DMS 273 (cell line): ENCODE results near the gene FOXP1.
A peak's percentile ranks its signal among the peaks of the same experiment; 100 is the strongest.

Source experiments
- DNase-seq: peaks from one replicate; lab custom pipeline; 2025; ENCODE audit not compliant: unreplicated experiment; lab: John Stamatoyannopoulos, UW

FOXP1 gene

DNA sequence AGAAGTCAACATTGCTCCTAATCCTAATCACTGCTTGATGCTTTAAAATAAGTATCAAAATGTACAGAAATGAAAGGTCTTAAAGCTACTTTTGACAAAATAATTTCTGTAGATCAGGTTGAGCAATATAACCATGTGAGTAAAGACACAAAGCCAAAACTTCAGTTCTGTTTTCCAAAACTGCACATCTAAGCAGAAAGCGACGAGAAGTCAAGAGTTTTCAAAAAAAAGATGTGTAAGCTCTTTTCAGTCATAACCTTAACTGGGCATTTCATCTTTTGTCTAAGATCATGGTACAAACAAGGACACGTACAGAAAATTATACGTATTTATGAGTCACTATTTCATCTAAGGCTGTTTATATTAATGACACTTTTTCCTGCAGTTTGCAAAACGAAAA is 608.8 kb downstream of the FOXP1 start:
- no peak for DNase-seq

DNA sequence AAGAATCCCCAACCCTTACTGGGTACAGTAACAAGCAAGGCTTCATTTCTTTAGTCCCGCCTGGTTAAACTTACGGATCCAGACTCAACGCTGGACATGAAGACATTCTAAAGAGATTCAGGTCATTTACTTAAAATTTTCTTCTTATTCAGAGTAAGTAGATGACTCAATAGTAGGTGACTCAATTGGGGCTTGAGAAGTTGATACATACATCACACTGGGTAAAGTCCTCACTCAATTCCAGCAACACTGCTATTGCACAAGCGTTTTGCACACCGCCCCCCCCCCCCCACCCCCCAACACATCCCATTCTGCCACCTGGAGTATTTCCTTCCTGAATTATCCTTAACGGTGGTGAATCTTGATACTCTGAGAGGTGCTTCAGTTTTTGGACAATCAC is 610.0 kb downstream of the FOXP1 start:
- DNase-seq = no peak

DNA sequence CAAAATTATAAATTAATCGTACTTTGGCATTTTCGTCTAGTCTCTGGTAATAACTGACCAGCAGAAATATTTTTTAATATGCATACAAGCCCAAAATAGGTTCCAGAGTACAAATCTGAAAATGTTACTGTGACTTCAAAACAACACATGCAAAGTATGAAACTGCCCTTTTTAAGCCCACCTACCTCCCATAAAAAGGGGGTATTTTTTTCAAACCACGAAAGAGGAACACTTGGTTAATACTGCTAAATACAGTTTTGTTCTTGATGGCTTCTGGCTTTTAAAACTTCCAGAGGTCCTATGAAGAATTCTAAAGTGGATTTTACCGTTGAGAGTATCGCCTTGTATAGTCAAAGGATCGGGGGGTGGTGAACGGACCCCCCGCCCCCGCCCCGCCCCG is 610.7 kb downstream of the FOXP1 start:
- no peak for DNase-seq

DNA sequence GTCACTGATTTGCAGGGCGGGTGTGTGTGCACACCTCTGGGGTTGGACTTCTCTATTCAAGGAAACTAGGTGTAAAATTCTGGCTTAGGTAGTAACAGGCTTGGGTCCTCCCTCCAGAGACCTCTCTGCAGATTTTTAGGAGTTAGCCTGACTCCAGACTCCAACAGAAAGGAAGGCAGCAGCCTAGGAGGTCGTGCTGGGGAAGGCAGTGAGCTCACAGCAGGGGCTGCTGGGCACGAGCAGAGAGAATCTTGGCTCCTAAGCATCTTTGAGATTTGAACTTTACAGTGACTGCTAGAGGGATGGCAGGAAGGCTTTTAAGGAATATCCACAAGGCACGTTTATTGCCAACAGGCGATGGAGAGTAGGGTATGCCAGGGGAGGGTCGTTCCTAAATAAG is 612.6 kb downstream of the FOXP1 start:
- no peak for DNase-seq

DNA sequence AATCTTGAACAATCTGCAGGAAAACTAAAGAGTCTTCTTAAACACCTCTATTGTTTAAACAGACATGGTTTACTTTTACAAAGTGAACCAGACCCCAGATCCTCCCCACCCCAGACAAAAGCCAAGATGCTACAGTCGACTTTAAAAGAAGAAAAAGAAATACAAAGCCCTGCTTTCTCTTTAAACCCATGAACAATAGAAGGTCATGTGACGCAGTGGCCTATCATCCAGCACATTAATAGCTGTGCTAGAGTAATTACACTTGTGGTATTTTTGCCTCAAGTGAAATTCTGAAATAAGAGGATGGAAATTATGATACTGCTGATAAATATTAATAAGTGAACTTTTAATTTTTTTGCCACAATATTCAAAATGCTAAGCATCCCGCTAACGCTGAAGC is 613.4 kb downstream of the FOXP1 start:
- DNase-seq = no peak

DNA sequence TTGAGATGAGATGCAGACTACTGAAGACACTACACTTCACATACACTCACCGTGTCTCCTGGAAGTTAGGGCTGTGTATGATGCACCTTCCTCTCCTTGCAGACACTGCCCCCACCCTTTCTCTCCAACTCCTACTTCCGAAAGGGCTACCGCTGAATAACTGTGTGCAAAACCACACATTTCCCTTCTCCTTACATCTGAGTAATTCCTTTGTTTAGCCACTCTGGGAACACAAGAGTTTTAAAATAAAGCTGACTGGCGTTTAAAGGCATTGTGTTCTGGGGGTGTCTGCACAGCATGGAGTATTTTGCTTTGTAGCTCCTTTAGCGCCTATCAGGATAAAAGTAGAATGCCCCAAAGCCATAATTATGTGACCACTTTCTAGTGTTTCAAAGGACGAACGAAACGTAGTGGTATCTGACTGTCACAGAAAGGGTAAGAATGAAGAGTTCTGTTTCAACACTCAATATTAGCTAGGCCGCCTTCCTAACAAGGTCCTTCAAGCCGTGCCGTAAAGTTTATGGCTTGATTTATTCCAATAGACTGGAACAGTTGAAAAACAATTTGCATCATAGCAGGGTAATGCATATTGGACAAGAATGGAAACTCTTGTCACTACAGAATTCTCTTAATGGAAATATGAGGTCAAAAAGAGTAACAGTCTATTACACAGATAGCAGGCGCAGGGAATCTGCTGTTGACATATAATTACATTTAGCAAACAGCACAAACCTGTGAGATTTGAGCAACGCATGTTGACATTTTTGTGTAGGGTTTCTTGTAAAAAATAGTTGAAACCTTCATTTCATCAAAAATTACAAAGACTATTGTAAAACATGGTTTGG is 619.9 kb downstream of the FOXP1 start:
- DNase-seq = no peak

DNA sequence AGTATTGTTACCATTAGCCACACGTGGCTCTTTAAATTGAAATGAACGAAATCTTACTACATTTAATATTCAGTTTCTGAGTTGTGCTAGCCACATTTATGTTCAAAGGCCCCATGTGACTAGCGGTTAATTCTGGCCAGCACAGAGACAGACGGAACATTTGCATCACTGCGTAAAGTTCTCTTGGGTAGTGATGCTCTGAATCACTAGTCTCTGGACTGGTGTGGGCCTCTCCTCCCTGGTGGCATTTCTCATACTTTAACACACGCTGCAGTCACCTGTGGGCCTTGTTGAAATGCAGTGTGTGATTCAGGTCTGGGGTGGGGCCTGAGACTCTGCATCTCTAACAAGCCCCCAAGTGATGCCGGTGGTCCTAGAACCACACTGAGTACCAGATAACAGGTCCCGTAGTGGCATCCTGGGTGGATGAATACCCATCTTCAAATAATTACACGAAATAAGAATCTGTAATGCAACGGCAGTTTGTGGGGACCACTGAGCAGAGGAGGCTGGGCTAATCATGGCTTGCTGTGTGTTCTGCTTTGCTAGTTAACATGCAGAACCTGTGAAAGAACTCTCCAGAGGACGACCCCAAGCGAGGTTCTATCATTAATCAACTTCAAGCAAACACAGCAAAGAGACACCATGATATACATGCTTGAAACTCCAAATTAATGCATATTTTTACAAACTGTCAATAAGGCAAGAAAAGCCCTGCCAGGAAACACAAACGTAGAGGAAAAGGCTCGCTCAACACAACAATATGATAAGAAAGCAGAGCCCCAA is 623.8 kb downstream of the FOXP1 start:
- no peak for DNase-seq

DNA sequence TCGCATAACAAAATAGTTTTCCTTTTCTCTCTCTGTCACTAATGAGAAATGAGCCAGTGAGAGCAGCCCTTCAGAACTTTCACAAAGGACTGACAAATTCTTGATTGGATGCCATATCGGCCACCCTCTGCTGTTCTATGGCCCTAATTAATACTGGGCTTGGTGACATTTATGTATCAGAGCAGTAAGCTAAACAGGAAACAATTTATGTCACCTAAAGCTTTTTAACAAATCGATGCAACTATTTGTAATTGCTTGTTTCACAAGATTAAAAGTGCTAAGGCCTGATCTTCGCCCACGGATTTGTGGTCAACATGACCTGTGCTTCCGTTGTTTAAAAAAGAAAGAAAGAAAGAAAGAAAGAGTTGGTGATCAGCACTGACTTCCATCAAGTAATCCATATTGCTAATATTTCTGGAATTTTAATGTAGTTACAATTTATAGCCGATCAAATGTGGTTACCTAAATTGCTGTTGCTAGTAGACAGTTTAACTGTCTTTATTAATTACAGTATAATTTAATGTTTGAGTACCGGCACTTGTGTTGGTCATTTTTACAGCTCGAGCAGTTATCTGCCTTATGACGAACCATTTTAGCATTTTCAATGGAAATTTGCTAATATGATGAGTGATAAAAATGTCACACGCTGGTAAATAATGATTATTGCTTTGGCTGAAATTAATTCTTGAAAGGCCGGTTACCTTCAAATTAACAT is 631.3 kb downstream of the FOXP1 start:
- no peak for DNase-seq

DNA sequence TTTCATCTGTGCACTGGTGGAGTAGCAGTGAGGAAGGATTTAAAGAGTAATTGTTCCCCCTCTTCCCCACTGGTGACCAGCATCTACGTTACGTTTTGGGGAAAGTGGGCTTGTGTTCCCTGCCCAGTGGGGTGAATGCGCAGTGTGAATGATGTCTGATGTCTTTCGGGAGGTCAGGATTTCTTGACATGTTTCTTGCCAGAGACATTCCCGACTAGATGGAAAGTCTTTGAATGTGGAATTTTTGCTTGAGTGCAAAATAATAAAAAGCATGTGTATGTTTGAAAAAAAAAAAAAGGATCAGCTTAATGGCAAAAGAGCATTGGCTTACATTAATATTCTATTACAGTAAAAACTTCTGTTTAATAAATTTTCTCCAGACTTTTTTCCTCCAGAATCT is 632.2 kb downstream of the FOXP1 start:
- no peak for DNase-seq

DNA sequence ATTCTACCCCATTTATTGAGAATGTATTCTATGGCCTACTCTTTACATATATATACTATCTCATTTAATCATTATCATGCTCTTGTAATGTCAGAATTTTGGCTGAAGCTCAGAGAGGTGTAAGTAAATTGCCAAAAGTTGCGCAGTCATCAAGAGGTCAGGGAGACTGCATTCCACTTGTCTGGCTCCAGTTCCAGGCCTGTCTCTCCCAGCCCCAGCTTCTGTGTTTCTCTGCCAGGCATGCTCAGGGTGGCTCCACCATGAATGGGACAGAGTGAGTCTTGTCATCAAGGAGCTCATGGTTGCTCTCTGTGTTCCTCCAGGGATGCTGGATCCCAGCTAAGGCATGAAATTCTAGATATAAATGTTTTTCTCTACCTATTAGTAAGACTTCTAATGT is 635.9 kb downstream of the FOXP1 start:
- DNase-seq = no peak

DNA sequence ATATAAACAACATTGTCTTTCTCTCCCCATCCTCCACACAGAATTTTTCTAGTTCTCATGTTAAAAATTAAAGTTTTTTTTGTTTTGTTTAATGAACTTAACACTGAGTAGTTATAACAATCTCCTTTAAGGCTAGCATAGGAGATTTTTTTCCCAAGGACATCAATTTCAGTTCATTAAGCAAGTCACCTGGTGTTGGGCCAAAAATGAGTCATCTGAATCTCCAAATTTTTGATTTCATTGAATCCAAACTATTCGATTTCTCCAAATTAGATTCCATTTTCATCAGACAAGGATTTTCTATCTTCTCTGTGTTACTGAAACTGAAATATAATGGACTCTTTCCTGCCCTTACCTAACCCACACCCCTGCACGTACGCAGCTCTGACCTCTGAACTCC is 639.6 kb downstream of the FOXP1 start:
- DNase-seq = no peak

DNA sequence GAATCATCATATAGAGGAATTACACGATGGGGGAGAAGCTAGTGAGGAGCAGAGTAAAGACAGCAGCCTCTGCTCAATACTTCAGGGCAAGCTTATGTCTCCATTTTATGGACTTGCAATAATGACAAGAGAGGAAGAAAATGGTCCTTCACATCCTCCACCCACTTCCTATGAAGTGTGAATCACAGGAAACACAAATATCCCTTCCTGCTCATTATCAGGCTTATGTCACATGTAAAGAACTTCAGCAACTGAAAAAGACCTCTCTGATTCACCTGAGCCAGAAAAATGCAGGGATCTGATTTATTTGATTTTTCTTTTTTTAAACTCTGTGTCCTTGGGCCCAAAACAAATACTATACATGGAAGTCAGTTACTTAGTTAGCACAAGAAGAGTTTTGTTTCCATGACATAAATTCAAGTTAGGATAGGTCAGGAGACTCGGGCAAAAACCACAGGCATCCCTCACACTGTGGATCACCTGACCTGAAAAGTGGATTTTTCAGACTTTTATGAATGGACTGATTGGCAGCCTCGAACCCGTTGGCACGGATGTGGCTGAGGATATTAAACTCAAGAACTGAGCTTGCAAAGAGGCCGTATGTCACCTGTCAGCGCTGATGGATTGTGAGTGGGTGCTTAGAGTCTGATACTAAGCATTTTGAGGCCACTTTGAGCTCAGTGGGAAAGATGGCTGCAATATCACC is 650.3 kb downstream of the FOXP1 start:
- DNase-seq = no peak

DNA sequence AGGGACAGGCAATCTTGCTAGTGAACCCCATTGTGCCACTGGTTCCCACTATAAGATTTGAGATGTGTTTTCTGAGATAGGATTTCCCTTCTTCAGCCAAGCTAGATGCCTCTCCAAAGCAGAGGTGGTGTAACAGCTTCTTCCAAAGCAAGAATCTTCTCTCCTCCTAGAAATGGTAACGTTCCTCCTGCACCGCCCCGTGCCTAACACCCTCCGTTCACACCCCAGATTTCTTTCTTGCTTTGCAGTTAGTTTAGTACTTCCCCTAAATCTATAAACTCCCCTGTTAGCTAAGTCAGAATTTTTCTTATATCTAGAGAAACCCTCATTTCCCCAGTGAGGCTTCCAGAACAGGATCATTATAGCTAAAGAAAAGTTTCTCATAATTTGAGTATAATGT is 653.5 kb downstream of the FOXP1 start:
- DNase-seq = no peak

DNA sequence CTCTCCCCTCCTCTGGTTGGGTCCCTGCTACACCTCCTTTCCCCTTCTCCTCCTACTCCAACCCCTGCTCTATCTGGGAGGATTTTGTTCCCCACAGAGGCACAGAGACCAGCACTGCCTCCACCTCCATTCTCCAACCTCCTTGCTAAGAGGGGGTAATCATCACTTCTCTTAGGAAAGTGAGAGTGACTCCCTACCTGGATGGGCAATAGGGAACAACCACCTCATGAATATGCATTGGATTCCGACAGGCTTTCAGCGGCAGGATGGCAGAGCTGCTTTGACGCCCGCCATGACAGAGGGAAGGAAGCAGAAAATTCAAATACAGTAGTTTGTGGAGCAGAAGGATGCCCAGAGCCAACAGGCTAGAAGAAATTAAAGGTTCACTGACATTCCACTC is 656.3 kb downstream of the FOXP1 start:
- no peak for DNase-seq

DNA sequence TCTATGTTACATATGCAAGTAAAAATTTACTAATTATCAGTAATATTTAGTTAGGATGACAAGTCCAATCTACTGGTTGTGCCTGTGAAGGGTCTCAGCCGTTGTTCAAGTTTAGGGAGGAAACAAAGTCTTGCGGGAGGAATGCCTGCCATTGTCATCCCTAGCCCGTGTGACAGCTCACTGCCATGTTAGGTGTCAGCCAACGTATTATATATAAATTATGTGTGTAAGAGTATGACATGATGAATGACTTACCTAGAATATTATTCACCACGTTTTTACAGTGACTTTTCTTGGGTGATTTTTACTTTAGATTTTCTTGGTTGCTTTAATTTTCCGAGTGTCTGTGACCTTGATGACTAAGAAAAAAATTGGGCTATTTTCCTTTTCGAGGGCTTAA is 656.7 kb downstream of the FOXP1 start:
- no peak for DNase-seq

DNA sequence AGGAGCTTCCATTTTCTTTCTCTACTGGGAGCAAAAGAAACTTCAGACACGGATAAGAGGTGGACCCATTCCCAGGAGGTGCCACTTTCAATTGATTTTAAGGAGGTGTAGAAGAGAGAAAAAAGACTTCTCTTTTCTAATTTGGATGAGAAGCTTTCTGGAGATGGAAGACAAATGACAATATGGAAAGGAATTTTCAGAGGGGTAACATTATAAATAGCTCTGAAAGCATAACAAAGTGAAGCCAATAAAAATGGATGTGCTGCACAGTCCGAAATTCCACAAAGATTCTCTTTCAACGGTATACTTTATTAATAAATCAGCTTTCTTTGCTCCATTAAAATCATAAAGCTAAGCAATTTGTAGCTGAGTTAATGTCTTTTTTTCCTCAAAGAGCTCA is 663.9 kb downstream of the FOXP1 start:
- DNase-seq = no peak

DNA sequence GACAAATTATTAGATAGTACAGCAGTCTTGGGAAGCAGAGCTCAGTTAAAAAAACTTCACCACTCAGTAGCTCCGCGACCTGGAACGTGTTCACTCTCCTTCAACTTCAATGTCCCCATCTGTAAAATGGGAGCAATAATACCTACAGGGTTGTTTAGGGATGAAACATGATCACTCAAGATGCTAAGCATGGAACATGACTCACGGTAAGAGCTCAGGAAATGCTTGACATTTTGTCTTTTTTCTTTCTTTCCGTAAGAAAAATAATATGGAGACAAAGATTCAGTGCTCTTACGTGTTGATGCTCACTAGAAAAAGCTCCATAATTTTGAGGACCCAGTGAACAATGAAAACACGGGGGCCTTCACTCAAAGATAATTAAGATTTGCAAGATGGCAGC is 664.4 kb downstream of the FOXP1 start:
- no peak for DNase-seq

DNA sequence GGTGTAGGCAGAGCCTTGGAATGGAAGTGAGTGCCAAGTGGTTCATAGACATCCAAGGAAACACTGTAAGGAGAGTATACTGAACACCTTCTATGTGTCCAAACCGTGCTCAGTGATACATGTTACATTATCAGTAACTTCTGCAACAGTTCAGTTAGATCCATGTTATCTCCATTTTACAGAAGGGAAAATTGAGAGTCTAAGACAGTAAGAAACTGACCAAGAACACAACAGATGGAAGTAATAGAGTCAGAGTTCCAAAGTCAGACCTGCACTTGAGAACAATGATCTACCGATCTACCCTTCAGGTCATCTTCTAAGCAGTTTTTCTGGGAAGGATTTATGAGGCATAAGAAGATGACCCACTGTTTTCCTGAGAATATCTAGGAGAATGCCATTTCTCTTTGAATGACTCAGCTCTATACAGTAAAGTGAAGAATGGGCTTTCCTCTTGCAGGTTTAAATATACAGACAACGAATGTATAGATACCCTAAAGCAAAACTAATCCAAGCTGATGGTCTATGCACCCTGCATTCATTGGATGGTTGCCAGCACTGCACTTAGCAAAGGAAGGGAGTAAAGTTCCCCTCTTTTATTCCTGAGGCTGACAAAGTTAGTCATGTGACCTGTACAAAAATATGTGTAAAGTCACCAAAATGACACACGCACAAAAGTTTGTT is 667.0 kb downstream of the FOXP1 start:
- DNase-seq = peak; percentile 0

DNA sequence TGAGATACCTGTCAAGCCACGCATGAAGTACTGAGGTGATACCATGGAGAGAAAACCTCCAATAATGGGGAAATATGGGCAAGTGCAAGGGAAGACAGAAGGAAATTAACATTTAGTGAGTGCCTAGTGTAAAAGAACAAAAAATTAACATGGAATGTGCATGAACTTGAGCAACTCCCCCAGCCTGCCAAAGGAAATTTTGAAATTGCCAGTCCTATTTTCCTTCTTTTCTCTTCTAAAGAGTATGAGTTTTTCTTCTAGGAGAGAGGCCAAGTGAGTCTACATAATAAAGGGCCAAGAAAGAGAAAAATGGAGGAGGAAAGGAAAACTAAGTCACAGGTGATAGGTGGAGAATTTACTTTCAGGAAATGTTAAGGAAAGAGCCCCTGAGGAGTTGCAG is 668.7 kb downstream of the FOXP1 start:
- no peak for DNase-seq

DNA sequence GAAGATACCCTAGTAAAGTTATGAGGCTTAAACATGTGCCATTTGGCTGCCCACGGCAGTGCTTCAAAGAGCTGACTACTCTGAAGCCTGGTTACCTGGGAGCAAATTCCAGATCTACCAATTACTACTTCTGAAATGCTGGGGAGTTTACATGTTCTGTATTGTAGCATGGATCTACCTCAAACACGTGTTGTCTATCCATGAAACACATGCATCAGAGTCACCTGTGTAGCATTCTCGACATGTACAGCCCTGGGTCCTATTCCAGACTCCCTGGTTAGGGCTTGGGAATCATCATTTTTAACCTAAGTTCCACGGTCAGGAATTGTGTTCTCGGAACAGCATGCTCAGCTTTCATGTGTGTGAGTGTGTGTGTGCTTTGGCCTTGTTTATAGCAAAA is 671.8 kb downstream of the FOXP1 start:
- DNase-seq = no peak

DNA sequence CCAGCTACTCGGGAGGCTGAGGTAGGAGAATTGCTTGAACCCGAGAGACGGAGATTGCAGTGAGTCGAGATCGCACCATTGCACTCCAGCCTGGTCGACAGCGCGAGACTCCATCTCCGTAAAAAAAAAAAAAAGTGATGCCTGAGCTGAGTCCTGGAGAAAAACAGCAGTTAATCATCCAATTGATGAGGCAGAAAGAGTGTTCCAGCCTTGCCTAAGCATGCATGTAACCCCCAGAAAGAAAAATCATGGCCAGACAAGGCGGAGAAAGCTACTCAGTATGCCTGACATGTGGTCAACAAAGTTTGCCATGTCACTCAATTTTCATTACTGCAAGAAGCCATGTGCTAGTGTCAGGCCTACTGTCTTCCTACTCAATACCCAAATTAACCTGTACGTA is 678.0 kb downstream of the FOXP1 start:
- no peak for DNase-seq
